Astrocyte of the cerebellum (primary cell): ENCODE results near the gene POLQ.

Experiments
- DNase-seq: peaks from one replicate; pipeline ENCODE4 v3.0.0-alpha.2; 2011; ENCODE audit warnings: low read depth
- H3K4me3 ChIP-seq: 2 replicates; pipeline ENCODE4 v1.5.1; 2011; ENCODE audit warnings: mild to moderate bottlenecking, low read depth, low read length, moderate library complexity
- CTCF ChIP-seq: IDR thresholded peaks from 2 replicates; pipeline ENCODE4 v1.5.1; 2012; ENCODE audit warnings: low read length, low read depth, moderate library complexity, mild to moderate bottlenecking; ENCODE audit errors: missing control alignments
- in situ Hi-C: cut with HindIII; loops from 2 replicates; pipeline ENCODE4 v1.10.0; 2017; ENCODE audit warnings: low sequenced_read_pairs

Gene POLQ

GRCh38 chr3:121574449-121574848, 28.7 kb upstream of the POLQ start:
- DNase-seq, result no peak
- in situ Hi-C loops, result no loop called here
- no peak for TF ChIP-seq CTCF
- H3K4me3 ChIP-seq, result no peak overlapping the region

DNA sequence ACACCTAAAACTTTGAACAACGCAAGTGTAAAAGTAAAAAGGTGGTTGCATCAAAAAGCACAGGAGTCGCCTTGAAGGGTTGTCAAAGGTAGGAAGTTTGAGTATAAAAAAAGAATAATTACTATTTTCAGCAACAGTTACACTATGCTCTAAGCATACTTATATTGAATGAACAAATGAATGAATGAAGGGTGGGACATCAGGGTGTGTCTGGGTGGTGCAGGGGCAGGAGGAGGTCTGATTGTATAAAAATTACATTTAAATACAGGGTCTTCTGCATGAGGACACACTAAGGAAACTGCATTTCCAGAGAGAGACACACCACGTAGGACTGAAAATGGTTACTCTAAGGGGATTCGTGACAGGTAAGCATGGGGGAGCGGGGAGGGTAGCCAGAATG, 21.9 kb upstream of the POLQ start, which contains the start of gene ARGFX:
Gene ARGFX (plus strand): TSS at position 301 of the 400 bp plus-strand sequence. CDS start 2,765 bp downstream, outside the sequence.
- in situ Hi-C loops, result no loop called here
- no peak for DNase-seq
- no peak within 1 kb of the TSS for H3K4me3 ChIP-seq
- TF ChIP-seq CTCF, result no peak

DNA sequence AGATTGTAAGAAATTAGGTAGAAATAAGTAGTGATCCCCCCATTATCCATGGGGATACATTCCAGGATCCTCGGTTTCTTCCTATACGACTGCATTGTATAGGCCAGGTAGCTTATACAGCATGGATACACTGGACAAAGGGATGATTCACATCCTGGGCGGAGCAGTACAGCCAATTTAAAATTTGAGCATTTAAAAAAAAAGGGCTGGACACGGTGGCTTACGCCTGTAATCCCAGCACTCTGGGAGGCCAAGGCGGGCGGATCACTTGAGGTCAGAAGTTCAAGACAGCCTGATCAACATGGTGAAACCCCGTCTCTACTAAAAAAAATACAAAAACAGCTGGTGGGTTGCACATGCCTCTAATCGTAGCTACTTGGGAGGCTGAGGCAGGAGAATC, 21.0 kb upstream of the POLQ start:
- no peak for TF ChIP-seq CTCF
- DNase-seq, result no peak
- H3K4me3 ChIP-seq, result no peak overlapping the region
- in situ Hi-C loops, result no loop called here

- no peak for TF ChIP-seq CTCF
- H3K4me3 ChIP-seq, result no peak overlapping the region
- no peak for DNase-seq
- in situ Hi-C loops, result no loop called here
Observed at GRCh38 chr3:121562148-121562547, 16.4 kb upstream of the POLQ start.

DNA sequence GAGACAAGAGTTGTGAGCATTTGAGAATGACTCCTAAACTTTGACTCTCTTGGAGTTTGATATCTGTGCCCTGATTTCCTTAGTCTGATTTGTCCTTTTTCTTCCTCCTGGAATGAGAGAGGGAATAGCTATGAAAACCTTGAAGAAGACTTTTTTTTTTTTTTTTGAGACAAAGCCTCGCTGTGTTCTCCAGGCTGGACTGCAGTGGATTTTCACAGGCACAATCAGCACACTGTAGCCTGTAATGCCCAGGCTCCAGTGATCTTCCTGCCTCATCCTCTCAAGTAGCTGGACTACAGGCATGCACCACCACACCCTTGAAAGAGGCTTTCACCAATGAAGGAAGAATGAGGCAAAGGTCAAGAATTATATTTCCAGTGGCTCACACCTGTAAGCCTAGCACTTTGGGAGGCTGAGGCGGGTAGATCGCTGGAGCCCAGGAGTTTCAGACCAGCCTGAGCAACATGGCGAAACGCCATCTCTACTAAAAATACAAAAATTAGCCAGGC, 11.7 kb upstream of the POLQ start:
- no peak overlapping the region for H3K4me3 ChIP-seq
- TF ChIP-seq CTCF, result no peak
- in situ Hi-C loops, result no loop called here

DNA sequence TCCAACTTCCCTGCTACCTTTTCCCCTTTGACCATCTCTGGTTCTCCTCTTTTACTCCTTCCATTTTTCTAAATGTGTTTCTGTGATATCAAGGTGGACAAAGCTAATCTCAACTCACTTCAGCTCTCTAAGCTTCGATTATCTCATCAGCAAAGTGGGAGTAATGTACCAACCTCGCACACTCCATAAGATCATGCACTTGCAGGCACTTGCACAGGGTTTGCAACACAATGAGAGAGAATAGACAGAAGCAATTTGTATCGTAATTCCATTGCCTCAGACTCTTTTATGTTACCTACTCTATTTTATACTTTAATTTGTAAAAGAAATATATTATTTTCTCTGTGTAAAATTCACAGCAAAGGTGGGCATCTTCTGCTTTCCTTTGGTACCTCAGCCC, 7.0 kb upstream of the POLQ start:
- in situ Hi-C loops, result no loop called here
- TF ChIP-seq CTCF, result no peak
- DNase-seq, result no peak
- no peak overlapping the region for H3K4me3 ChIP-seq

More for the DNA sequence above, 11.7 kb upstream of the POLQ start:
- DNase-seq, result no peak

GRCh38 chr3:121552379-121552778, 6.6 kb upstream of the POLQ start:
- DNase-seq, result no peak
- in situ Hi-C loops, result no loop called here

More at GRCh38 chr3:121552379-121552778, 6.6 kb upstream of the POLQ start:
- no peak overlapping the region for H3K4me3 ChIP-seq
- no peak for TF ChIP-seq CTCF
